Nephron progenitor cell (in vitro differentiated cells): Measurements from ENCODE around the gene PTER.

Experiments used
- DNase-seq: peaks from one replicate; pipeline ENCODE4 v3.0.0; 2021
- H3K27ac Mint-ChIP-seq: 2 replicates; pipeline ENCODE4 v1.8.0; 2021; ENCODE audit warnings: mild to moderate bottlenecking, moderate library complexity, mixed read lengths
- H3K27me3 Mint-ChIP-seq: 2 replicates; pipeline ENCODE4 v1.8.0; 2021; ENCODE audit warnings: mild to moderate bottlenecking, low read depth, mixed read lengths; ENCODE audit not compliant: poor library complexity
- H3K36me3 Mint-ChIP-seq: 2 replicates; pipeline ENCODE4 v1.8.0; 2021; ENCODE audit warnings: low read depth, mixed read lengths
- H3K4me1 Mint-ChIP-seq: 2 replicates; pipeline ENCODE4 v1.8.0; 2021; ENCODE audit warnings: mixed read lengths
- H3K4me3 Mint-ChIP-seq: 2 replicates; pipeline ENCODE4 v1.8.0; 2021; ENCODE audit warnings: mild to moderate bottlenecking, moderate library complexity, mixed read lengths
- H3K9me3 Mint-ChIP-seq: 2 replicates; pipeline ENCODE4 v1.8.0; 2021; ENCODE audit warnings: mild to moderate bottlenecking, moderate library complexity, mixed read lengths
- CTCF ChIP-seq: fragments of 200-600 bp; sonication (generic); IDR thresholded peaks from 2 replicates; pipeline ENCODE4 v1.5.0; 2021; ENCODE audit warnings: antibody characterized with exemption

Gene PTER

GRCh38 chr10:16439295-16439694, 2.5 kb downstream of the PTER start:
- Mint-ChIP-seq H3K27me3 (peaks cover 10% of the 10 kb centered on the region), H3K4me1 (peaks cover 43% of the 10 kb centered on the region), H3K36me3 (peaks cover 10% of the 10 kb centered on the region), H3K9me3 (no peaks in the 10 kb centered on the region), H3K4me3 (no peak overlapping the region), H3K27ac (no peak overlapping the region)
- no peak for TF ChIP-seq CTCF
- DNase-seq, result no peak

DNA sequence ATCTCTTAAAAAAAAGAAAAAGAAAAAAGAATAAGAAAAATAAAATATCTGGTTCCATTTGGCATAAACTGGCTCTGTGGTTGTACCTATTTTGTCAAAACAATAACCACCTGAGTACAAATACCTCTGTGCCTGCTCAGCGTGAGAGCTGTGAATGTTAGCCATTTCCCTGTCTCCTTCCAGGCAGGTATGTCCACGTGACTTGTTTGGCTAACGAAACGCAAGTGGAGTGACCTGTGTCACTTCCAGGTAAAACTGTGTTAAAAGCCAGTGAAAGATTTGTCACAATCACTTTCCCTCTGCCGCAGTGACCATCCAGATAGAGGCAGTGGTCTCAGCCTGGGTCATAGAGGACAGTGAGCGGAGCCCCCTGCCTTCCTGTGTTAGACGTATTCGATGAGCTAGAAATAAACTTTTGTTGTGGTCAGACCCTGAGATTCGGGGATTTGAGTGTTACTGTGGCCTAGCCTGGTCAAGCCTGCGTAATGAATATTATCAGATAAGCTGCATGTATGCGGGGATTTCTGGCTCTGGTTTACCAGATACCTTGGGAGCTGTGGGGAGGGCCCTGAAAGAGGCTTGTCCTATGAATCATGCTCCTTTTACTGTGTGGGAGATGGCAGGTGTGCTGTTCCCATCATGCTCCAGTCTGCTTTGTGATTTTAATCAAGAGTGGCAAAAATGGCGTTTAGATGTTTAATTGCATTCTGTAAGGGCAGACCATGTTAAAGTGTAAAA, 3.8 kb downstream of the PTER start:
- peaks cover 43% of the 10 kb centered on the region for H3K4me1 Mint-ChIP-seq
- H3K9me3 Mint-ChIP-seq, result no peaks in the 10 kb centered on the region
- peaks cover 10% of the 10 kb centered on the region for H3K27me3 Mint-ChIP-seq
- DNase-seq, result no peak
- TF ChIP-seq CTCF, result no peak
- no peak overlapping the region for H3K27ac Mint-ChIP-seq
- H3K36me3 Mint-ChIP-seq, result peaks cover 10% of the 10 kb centered on the region
- H3K4me3 Mint-ChIP-seq, result no peak overlapping the region

GRCh38 chr10:16441173-16441840, 4.5 kb downstream of the PTER start:
- no peak for TF ChIP-seq CTCF
- peaks cover 41% of the 10 kb centered on the region for H3K4me1 Mint-ChIP-seq
- DNase-seq, result no peak
- peaks cover 12% of the 10 kb centered on the region for H3K36me3 Mint-ChIP-seq
- no peak overlapping the region for H3K27ac Mint-ChIP-seq
- no peak overlapping the region for H3K4me3 Mint-ChIP-seq
- peaks cover 7% of the 10 kb centered on the region for H3K27me3 Mint-ChIP-seq
- H3K9me3 Mint-ChIP-seq, result no peaks in the 10 kb centered on the region

DNA sequence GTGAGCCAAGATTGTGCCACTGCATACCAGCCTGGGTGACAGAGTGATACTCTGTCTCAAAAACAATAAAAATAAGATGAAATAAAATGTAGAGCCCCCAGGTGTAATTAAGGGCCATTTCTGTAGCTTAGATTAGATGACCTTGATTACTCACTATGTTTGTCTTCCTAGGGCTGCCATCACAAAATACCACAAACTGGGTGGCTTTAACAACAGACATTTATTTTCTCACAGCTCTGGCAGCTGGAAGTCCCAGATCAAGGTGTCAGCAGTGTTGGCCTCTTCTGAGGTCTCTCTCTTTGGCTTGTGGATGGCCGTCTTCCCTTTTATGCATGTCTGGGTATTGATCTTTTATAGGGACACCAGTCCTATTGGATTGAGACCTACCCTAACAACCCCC, 6.1 kb downstream of the PTER start:
- Mint-ChIP-seq H3K9me3 (no peaks in the 10 kb centered on the region), H3K4me1 (peaks cover 29% of the 10 kb centered on the region), H3K27me3 (peaks cover 7% of the 10 kb centered on the region), H3K4me3 (no peak overlapping the region), H3K36me3 (peaks cover 20% of the 10 kb centered on the region), H3K27ac (peak overlapping the region; percentile 70)
- DNase-seq, result no peak
- TF ChIP-seq CTCF, result no peak

DNA sequence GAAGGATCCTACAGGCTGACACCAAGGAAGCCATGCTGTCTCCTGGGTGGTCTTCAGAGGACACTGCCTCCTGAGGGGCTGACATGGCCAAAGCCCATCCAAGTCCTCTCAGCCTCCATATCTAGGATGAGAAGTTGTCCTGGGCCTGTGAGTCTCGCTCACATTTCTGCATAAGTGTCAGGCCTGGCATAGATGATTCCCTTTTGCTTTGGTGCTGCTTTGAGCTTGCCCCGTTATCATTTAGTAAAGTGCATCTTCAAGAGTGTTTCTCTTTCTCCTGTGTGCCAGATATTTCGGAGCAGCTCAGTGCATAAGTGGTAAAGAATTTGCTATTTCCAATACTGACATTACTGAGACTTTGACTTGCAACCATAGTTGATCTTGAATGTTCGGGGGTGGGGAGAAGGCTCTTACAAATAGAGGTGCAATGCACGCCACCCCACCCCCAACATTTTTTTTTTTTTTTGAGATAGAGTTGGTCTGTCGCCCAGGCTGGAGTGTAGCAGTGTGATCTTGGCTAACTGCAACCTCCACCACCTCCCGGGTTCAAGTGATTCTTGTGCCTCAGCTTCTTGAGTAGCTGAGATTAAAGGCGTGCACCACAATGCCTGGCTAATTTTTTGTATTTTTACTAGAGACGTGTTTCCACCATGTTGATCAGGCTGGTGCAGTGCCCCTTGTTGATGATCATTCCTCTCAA, 9.1 kb downstream of the PTER start:
- Mint-ChIP-seq H3K27me3 (no peaks in the 10 kb centered on the region), H3K4me1 (peaks cover 15% of the 10 kb centered on the region), H3K9me3 (peaks cover 15% of the 10 kb centered on the region), H3K36me3 (peaks cover 43% of the 10 kb centered on the region), H3K27ac (no peak overlapping the region), H3K4me3 (no peak overlapping the region)
- TF ChIP-seq CTCF, result no peak
- DNase-seq, result no peak
